ENCODE data around the gene C12orf57. TPM values are rescaled to one million over a fixed set of nuclear protein-coding genes. Genes with fewer than 3 reads are reported as not detected.

C12orf57 gene
- total and polyA plus RNA-seq, 5 donors from 2014 or later, result 186 to 410 (median 329) TPM

DNA sequence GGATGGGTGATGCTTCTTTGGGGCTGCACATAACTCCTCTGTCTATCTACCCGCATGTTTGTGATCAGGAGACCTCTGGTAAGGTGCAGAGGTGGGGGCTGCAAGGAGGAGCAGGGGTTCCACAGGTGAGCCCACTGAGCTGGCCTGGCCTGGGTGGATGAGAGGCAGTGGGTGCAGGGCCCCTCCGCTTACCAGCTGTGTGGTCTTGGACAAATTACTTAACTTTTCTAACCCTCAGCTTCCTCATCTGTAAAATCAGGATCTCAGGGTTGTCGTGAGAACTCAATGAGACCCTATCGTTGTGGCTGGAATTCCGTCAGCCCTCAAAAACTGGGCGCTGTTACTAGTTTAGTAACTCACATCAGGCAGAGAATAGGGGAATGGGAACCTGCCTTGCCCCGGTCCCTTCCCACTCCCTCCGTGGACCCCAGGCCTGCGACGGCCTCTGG lies 14.8 kb downstream of the C12orf57 start:
- no peak for ATAC-seq (ENCODE audit: low read depth in 2 of 2)
- no peak for DNase-seq
- H3K4me3 ChIP-seq (ENCODE audit: low read depth, low read length), result peak overlapping the region; percentile 64
- H3K9me3 ChIP-seq (ENCODE audit: control insufficient read depth in 2 of 2, low read length in 2 of 2), result no peaks in the 10 kb centered on the region
- peaks cover 11 to 86% (median 56%) of the 10 kb centered on the region in 4 donors for H3K4me1 Mint-ChIP-seq
- H3K36me3 ChIP-seq (ENCODE audit: control insufficient read depth, insufficient read depth, low read length), result peaks cover 32% of the 10 kb centered on the region
- H3K4me3 Mint-ChIP-seq, result peak overlapping the region; percentile 87 to 96 (median 92)
- peak overlapping the region; percentile 98 for H3K27ac ChIP-seq (ENCODE audit: insufficient read depth, low read length, poor library complexity, severe bottlenecking)
- H3K27me3 ChIP-seq (ENCODE audit: control insufficient read depth, insufficient read depth, low read length), result no peaks in the 10 kb centered on the region
- peaks cover 41% of the 10 kb centered on the region for H3K36me3 Mint-ChIP-seq
- no peaks in the 10 kb centered on the region for H3K9me3 Mint-ChIP-seq
- H3K4me1 ChIP-seq (ENCODE audit: control insufficient read depth, insufficient read depth, low read length, poor library complexity, severe bottlenecking), result peaks cover 94% of the 10 kb centered on the region
- H3K27ac Mint-ChIP-seq, result peak overlapping the region; percentile 97 to 100 (median 99)
- no peaks in the 10 kb centered on the region for H3K27me3 Mint-ChIP-seq

DNA sequence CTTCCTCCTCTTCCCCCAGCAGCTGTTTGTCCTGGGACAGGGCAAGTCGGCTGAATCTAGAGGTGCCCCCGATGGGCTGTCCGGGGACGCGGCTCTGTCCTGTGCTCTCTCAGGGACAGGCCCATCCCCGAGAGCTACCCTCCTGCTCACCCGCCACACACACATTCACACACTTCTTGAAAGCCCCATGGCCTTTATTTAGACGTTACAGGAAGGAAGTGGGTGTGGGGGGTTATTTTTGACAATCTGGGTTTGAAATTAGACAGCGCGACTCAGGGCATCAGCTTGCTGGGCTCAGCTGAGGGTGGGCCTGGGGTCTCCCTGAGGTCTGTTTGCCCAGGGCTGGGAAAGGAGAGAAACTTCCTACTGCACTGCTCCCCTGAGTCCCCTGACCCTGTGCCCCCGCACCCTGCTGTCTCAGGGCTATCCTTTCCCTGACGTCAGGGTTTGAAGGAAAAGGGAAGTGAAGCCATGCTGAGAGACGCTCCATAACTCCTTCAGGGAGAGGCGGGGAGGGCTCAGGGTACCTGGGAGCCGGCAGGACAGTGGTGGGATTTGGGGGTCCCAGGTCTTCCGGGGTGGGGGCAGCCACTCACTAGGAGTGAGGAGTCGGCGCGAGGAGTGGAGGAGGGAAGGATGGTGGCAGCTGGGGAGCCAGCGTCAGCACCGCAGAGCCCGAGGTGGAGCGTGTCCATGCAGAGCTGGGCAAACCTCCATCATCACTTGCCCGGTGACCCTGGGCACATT lies 15.4 kb downstream of the C12orf57 start:
- H3K9me3 ChIP-seq (ENCODE audit: control insufficient read depth in 2 of 2, low read length in 2 of 2), result no peaks in the 10 kb centered on the region
- H3K27me3 ChIP-seq (ENCODE audit: control insufficient read depth, insufficient read depth, low read length), result no peaks in the 10 kb centered on the region
- H3K9me3 Mint-ChIP-seq, result no peaks in the 10 kb centered on the region
- ATAC-seq (ENCODE audit: low read depth in 2 of 2), result peak; percentile 56
- peaks cover 32% of the 10 kb centered on the region for H3K36me3 ChIP-seq (ENCODE audit: control insufficient read depth, insufficient read depth, low read length)
- H3K27me3 Mint-ChIP-seq, result no peaks in the 10 kb centered on the region
- H3K4me1 Mint-ChIP-seq, result peaks cover 11 to 86% (median 52%) of the 10 kb centered on the region in 4 donors
- peaks cover 88% of the 10 kb centered on the region for H3K4me1 ChIP-seq (ENCODE audit: control insufficient read depth, insufficient read depth, low read length, poor library complexity, severe bottlenecking)
- H3K27ac ChIP-seq (ENCODE audit: insufficient read depth, low read length, poor library complexity, severe bottlenecking), result peak overlapping the region; percentile 98
- H3K4me3 ChIP-seq (ENCODE audit: low read depth, low read length), result peak overlapping the region; percentile 64
- H3K4me3 Mint-ChIP-seq, result peak overlapping the region; percentile 87 to 96 (median 92)
- peak overlapping the region; percentile 97 to 100 (median 99) for H3K27ac Mint-ChIP-seq
- peaks cover 35% of the 10 kb centered on the region for H3K36me3 Mint-ChIP-seq
- DNase-seq, result peak; percentile 69 to 90 (median 87)

DNA sequence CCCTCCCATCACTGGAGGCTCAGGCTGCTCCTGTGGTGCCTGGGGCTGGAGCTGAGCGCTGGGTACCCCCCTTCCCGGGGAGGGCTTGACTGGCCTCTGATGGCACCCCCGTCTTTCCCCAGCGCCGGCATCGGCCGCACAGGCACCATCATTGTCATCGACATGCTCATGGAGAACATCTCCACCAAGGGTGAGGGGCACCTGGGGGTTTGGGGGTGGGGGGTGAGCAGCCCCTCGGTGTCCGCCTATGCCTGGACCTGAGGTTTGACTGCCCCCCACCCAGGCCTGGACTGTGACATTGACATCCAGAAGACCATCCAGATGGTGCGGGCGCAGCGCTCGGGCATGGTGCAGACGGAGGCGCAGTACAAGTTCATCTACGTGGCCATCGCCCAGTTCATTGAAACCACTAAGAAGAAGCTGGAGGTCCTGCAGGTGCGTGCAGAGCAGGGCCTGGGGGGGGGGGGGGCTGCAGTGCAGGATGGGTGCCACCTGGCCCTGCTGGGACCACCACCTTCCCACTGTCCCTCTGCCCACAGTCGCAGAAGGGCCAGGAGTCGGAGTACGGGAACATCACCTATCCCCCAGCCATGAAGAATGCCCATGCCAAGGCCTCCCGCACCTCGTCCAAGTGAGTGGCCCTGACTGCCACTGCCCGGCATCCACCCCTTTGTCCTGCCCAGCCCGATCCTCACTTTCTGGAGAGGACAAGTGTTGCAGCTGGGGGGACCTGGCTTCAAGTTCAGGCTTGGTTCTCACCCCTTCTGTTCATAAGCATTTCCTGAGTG lies 16.2 kb downstream of the C12orf57 start:
- ATAC-seq (ENCODE audit: low read depth in 2 of 2) (no peak), DNase-seq (no peak)
- Mint-ChIP-seq H3K36me3 (peaks cover 34% of the 10 kb centered on the region), H3K27me3 (no peaks in the 10 kb centered on the region), H3K4me1 (peaks cover 11 to 86% (median 49%) of the 10 kb centered on the region in 4 donors), H3K27ac (peak overlapping the region; percentile 99 to 100 (median 99)), H3K4me3 (peak overlapping the region in 3 of 4 donors; percentile 89 to 94 (median 93)), H3K9me3 (no peaks in the 10 kb centered on the region)
- H3K27ac ChIP-seq (ENCODE audit: insufficient read depth, low read length, poor library complexity, severe bottlenecking), result peak overlapping the region; percentile 98
- peaks cover 87% of the 10 kb centered on the region for H3K4me1 ChIP-seq (ENCODE audit: control insufficient read depth, insufficient read depth, low read length, poor library complexity, severe bottlenecking)
- peak overlapping the region; percentile 64 for H3K4me3 ChIP-seq (ENCODE audit: low read depth, low read length)
- no peaks in the 10 kb centered on the region for H3K27me3 ChIP-seq (ENCODE audit: control insufficient read depth, insufficient read depth, low read length)
- peaks cover 28% of the 10 kb centered on the region for H3K36me3 ChIP-seq (ENCODE audit: control insufficient read depth, insufficient read depth, low read length)
- H3K9me3 ChIP-seq (ENCODE audit: control insufficient read depth in 2 of 2, low read length in 2 of 2), result no peaks in the 10 kb centered on the region

DNA sequence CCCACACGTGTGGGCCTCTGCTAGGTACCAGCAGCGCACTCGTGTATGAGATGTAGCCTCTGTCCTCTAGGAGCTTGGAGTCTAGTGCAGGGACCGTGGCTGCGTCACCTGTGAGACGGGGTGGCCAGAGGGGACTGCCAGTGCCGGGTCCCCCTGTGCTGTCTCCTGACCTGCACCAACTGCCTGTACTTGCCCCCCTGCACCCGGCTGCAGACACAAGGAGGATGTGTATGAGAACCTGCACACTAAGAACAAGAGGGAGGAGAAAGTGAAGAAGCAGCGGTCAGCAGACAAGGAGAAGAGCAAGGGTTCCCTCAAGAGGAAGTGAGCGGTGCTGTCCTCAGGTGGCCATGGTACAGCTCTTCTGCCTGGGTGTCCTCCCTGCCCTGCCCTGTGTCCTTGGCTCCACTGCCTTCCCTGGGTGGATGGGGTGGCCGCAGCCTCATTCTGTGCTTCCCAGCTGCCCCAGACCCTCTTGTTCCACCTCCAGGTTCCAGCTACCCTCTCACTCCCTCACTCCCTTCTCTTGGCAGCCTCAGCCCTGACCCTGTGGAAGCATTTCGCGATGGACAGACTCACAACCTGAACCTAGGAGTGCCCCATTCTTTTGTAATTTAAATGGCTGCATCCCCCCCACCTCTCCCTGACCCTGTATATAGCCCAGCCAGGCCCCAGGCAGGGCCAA lies 16.9 kb downstream of the C12orf57 start:
- no peak overlapping the region for H3K4me3 ChIP-seq (ENCODE audit: low read depth, low read length)
- Mint-ChIP-seq H3K27me3 (no peaks in the 10 kb centered on the region), H3K36me3 (peaks cover 36% of the 10 kb centered on the region), H3K9me3 (no peaks in the 10 kb centered on the region), H3K4me3 (peak overlapping the region; percentile 73 to 93 (median 86)), H3K27ac (peak overlapping the region; percentile 98 to 99 (median 99)), H3K4me1 (peaks cover 11 to 84% (median 53%) of the 10 kb centered on the region in 4 donors)
- DNase-seq (peak in 2 of 3 donors; percentile 47 to 72), ATAC-seq (ENCODE audit: low read depth in 2 of 2) (no peak)
- H3K27ac ChIP-seq (ENCODE audit: insufficient read depth, low read length, poor library complexity, severe bottlenecking), result peak overlapping the region; percentile 98
- H3K36me3 ChIP-seq (ENCODE audit: control insufficient read depth, insufficient read depth, low read length), result peaks cover 30% of the 10 kb centered on the region
- no peaks in the 10 kb centered on the region for H3K9me3 ChIP-seq (ENCODE audit: control insufficient read depth in 2 of 2, low read length in 2 of 2)
- H3K4me1 ChIP-seq (ENCODE audit: control insufficient read depth, insufficient read depth, low read length, poor library complexity, severe bottlenecking), result peaks cover 80% of the 10 kb centered on the region
- no peaks in the 10 kb centered on the region for H3K27me3 ChIP-seq (ENCODE audit: control insufficient read depth, insufficient read depth, low read length)

DNA sequence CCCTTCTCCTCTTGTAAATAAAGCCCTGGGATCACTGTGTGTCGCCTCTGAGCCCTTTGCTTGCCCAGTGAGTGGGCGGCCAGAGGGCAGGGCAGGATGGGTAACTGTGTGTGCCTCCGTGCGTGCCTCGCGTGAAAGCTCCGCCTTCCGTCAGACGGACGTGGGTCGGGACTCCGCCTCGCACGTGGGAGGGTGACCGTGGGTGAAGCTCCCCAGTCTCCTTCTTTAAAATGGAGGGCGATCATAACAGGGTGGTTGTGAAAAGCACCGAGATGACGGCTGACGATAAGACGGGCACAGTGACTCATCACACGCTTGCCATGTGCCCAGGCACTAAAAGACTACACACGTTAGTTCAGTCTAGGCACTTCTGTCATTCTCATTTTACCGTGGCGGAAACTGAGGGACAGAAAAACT lies 17.5 kb downstream of the C12orf57 start:
- DNase-seq, result peak; percentile 88 to 94 (median 90)
- Histone ChIP-seq H3K4me3 (ENCODE audit: low read depth, low read length) (peak overlapping the region; percentile 65), H3K4me1 (ENCODE audit: control insufficient read depth, insufficient read depth, low read length, poor library complexity, severe bottlenecking) (peaks cover 75% of the 10 kb centered on the region), H3K27ac (ENCODE audit: insufficient read depth, low read length, poor library complexity, severe bottlenecking) (peak overlapping the region; percentile 98), H3K9me3 (ENCODE audit: control insufficient read depth in 2 of 2, low read length in 2 of 2) (no peaks in the 10 kb centered on the region), H3K36me3 (ENCODE audit: control insufficient read depth, insufficient read depth, low read length) (peaks cover 33% of the 10 kb centered on the region), H3K27me3 (ENCODE audit: control insufficient read depth, insufficient read depth, low read length) (no peaks in the 10 kb centered on the region)
- H3K27me3 Mint-ChIP-seq, result no peaks in the 10 kb centered on the region
- peak overlapping the region; percentile 98 to 99 (median 99) for H3K27ac Mint-ChIP-seq
- no peaks in the 10 kb centered on the region for H3K9me3 Mint-ChIP-seq
- H3K4me1 Mint-ChIP-seq, result peaks cover 11 to 78% (median 52%) of the 10 kb centered on the region in 4 donors
- peaks cover 36% of the 10 kb centered on the region for H3K36me3 Mint-ChIP-seq
- H3K4me3 Mint-ChIP-seq, result peak overlapping the region; percentile 73 to 93 (median 86)
- ATAC-seq (ENCODE audit: low read depth in 2 of 2), result peak; percentile 84 to 85

DNA sequence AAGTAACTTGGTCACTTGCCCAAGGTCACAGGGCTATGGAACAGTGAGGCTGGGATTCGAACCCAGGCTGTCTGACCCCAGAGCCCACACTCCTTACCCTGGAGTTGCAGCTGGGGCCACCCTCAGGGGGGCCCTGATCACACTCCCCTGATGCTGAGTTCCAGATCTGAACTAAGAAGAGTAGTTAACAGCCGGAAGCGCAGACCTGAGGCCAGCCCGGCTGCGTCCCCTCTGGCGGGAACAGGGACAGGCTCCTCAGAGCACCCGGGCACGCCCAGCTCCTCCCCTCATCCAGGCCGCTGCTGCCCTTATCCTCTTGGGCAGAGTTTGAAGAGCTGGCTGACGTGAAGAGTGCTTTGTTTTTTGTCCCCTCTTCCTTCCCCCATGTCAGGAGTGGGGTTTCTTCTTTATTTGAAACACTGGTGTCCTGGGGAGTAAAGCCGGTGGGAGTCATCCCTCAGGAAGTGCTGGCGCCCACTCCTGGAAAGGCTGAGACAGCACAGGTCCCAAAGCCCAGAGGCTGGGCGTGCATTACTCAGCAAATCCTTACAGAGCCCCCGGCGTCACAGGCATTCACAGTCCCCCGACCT lies 18.0 kb downstream of the C12orf57 start:
- Mint-ChIP-seq H3K27me3 (no peaks in the 10 kb centered on the region), H3K27ac (peak overlapping the region; percentile 98 to 99 (median 99)), H3K4me1 (peaks cover 11 to 73% (median 48%) of the 10 kb centered on the region in 4 donors), H3K36me3 (peaks cover 35% of the 10 kb centered on the region), H3K9me3 (no peaks in the 10 kb centered on the region), H3K4me3 (peak overlapping the region; percentile 73 to 93 (median 86))
- H3K4me3 ChIP-seq (ENCODE audit: low read depth, low read length), result peak overlapping the region; percentile 65
- H3K27me3 ChIP-seq (ENCODE audit: control insufficient read depth, insufficient read depth, low read length), result no peaks in the 10 kb centered on the region
- DNase-seq (peak in 2 of 3 donors; percentile 48 to 79), ATAC-seq (ENCODE audit: low read depth in 2 of 2) (peak; percentile 21 to 22)
- H3K27ac ChIP-seq (ENCODE audit: insufficient read depth, low read length, poor library complexity, severe bottlenecking), result peak overlapping the region; percentile 98
- H3K4me1 ChIP-seq (ENCODE audit: control insufficient read depth, insufficient read depth, low read length, poor library complexity, severe bottlenecking), result peaks cover 70% of the 10 kb centered on the region
- no peaks in the 10 kb centered on the region for H3K9me3 ChIP-seq (ENCODE audit: control insufficient read depth in 2 of 2, low read length in 2 of 2)
- peaks cover 33% of the 10 kb centered on the region for H3K36me3 ChIP-seq (ENCODE audit: control insufficient read depth, insufficient read depth, low read length)
